HG02642 (cell line): ENCODE measurements around the gene ZNF529.

Experiments used
- ATAC-seq: cut with Tn5 transposase; IDR thresholded peaks from one replicate; pipeline ENCODE4 v1.9.1; 2021; ENCODE audit warnings: mild to moderate bottlenecking; ENCODE audit not compliant: unreplicated experiment, poor library complexity

ZNF529 gene

GRCh38 chr19:36514012-36514612, 59.0 kb downstream of the ZNF529 start:
- ATAC-seq: no peak

GRCh38 chr19:36508325-36508724, 64.8 kb downstream of the ZNF529 start:
- ATAC-seq: no peak

DNA sequence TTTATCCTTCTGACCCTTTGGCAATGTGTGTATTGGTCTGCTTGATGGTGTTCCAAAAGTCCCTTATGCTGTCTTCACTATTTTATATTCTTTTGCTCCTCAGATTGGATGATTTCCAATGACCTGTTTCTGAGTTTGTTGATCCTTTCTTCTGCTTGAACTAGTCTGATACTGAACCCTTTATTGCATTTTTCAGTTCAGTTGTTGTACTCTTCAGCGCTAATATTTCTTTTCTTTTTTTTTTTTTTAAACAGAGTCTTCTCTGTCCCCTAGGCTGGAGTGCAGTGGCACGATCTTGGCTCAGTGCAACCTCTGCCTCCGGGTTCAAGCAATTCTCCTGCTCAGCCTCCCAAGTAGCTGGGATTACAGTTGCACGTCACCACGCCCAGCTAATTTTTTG, 71.1 kb downstream of the ZNF529 start:
- ATAC-seq: no peak

- no peak for ATAC-seq
Observed at GRCh38 chr19:36497001-36497400, 76.1 kb downstream of the ZNF529 start.
